NOMO-1 (cell line): ENCODE measurements around the gene RUNX1.
A peak's percentile ranks its signal among the peaks of the same experiment; 100 is the strongest.
"Not testable (repeated sequence)": the region's sequence is repeated elsewhere in the genome, so short reads cannot be mapped to it uniquely, and the experiment has no call there.

ENCODE experiments used
- DNase-seq, 2 experiments: peaks; one replicate each; lab custom pipeline; 2025; ENCODE audit not compliant: unreplicated experiment in 2 of 2; lab: John Stamatoyannopoulos, UW

Gene RUNX1

GRCh38 chr21:34817821-34818661 lies 231.1 kb downstream of the RUNX1 start:
- DNase-seq = no peak

- no peak for DNase-seq
These were observed 233.0 kb downstream of the RUNX1 start for GRCh38 chr21:34815831-34816705.

GRCh38 chr21:34814529-34814951 lies 234.6 kb downstream of the RUNX1 start:
- DNase-seq = no peak

GRCh38 chr21:34813266-34813894 lies 235.7 kb downstream of the RUNX1 start:
- DNase-seq = no peak

GRCh38 chr21:34812504-34813265 lies 236.4 kb downstream of the RUNX1 start:
- DNase-seq = no peak

- no peak for DNase-seq
These were observed 237.7 kb downstream of the RUNX1 start for GRCh38 chr21:34811368-34811767.

GRCh38 chr21:34810786-34811185 lies 238.3 kb downstream of the RUNX1 start:
- DNase-seq = no peak

GRCh38 chr21:34809822-34810221 lies 239.3 kb downstream of the RUNX1 start:
- DNase-seq = no peak

- DNase-seq = no peak
These were observed 240.4 kb downstream of the RUNX1 start for GRCh38 chr21:34808569-34809204.

GRCh38 chr21:34807881-34808568 lies 241.1 kb downstream of the RUNX1 start:
- DNase-seq = no peak

- no peak for DNase-seq
These were observed 241.8 kb downstream of the RUNX1 start for GRCh38 chr21:34807146-34807880.

- DNase-seq = no peak
These were observed 242.7 kb downstream of the RUNX1 start for GRCh38 chr21:34806423-34806822.

GRCh38 chr21:34805157-34805556 lies 243.9 kb downstream of the RUNX1 start:
- DNase-seq = no peak

GRCh38 chr21:34804584-34804983 lies 244.5 kb downstream of the RUNX1 start:
- DNase-seq = not testable (repeated sequence)

- DNase-seq = no peak
These were observed 245.2 kb downstream of the RUNX1 start for GRCh38 chr21:34803782-34804370.

- DNase-seq = no peak
These were observed 246.8 kb downstream of the RUNX1 start for GRCh38 chr21:34802180-34802899.

GRCh38 chr21:34801519-34802132 lies 247.5 kb downstream of the RUNX1 start:
- DNase-seq = peak in 1 of 2 experiments; percentile 10
